DND-41 (cell line): Measurements from ENCODE around the gene IQCE.

ENCODE experiments used
- ATAC-seq: fragments of 200-7000 bp; cut with Tn5 transposase; 3 replicates; pipeline ENCODE4 v1.9.1; 2021; ENCODE audit warnings: low read depth; ENCODE audit not compliant: insufficient read depth
- DNase-seq: peaks from one replicate; pipeline ENCODE4 v3.0.0-alpha.2; 2020
- H2AFZ ChIP-seq: 2 replicates; pipeline ENCODE4 v1.6.0; 2012; ENCODE audit warnings: low read depth, low read length
- H3K27ac ChIP-seq: 2 replicates; pipeline ENCODE4 v1.5.1; 2012; ENCODE audit warnings: low read length, inconsistent platforms
- H3K27me3 ChIP-seq: fragments of 200-600 bp; sonication (generic); 2 replicates; pipeline ENCODE4 v1.6.0; 2012; ENCODE audit warnings: low read length, mild to moderate bottlenecking, inconsistent platforms; ENCODE audit not compliant: insufficient read depth, poor library complexity
- H3K36me3 ChIP-seq: 2 replicates; pipeline ENCODE4 v1.5.1; 2012; ENCODE audit warnings: low read length, inconsistent platforms; ENCODE audit not compliant: insufficient read depth
- H3K4me1 ChIP-seq: 2 replicates; pipeline ENCODE4 v1.5.1; 2012; ENCODE audit warnings: mild to moderate bottlenecking, low read length; ENCODE audit not compliant: insufficient read depth
- H3K4me2 ChIP-seq: 2 replicates; pipeline ENCODE4 v1.6.0; 2012; ENCODE audit warnings: mild to moderate bottlenecking, moderate library complexity, low read length, inconsistent platforms; ENCODE audit not compliant: insufficient read depth
- H3K4me3 ChIP-seq, 2 experiments: fragments of 200-600 bp in 1 of 2; shearing (Covaris generic) in 1 of 2; 2 replicates each; pipeline ENCODE4 v1.5.1; 2012 to 2016; ENCODE audit warnings: inconsistent platforms in 2 of 2, low read length in 2 of 2, mild to moderate bottlenecking in 2 of 2, low read depth in 1 of 2, moderate library complexity in 1 of 2
- H3K79me2 ChIP-seq: 2 replicates; pipeline ENCODE4 v1.6.0; 2012; ENCODE audit warnings: low read length, inconsistent platforms; ENCODE audit not compliant: insufficient read depth
- H3K9ac ChIP-seq: 2 replicates; pipeline ENCODE4 v1.6.0; 2012; ENCODE audit warnings: low read depth, mild to moderate bottlenecking, inconsistent platforms, low read length, moderate library complexity
- H3K9me3 ChIP-seq: 2 replicates; pipeline ENCODE4 v1.5.1; 2012; ENCODE audit warnings: low read length, moderate library complexity, mild to moderate bottlenecking, inconsistent platforms; ENCODE audit not compliant: insufficient read depth, severe bottlenecking
- H4K20me1 ChIP-seq: 2 replicates; pipeline ENCODE4 v1.6.0; 2012; ENCODE audit warnings: low read length; ENCODE audit not compliant: insufficient read depth
- EZH2 ChIP-seq: IDR thresholded peaks from 3 replicates; pipeline ENCODE4 v1.6.1; 2012; ENCODE audit warnings: borderline replicate concordance, low read depth, mild to moderate bottlenecking, moderate library complexity, low read length, inconsistent platforms; ENCODE audit not compliant: severe bottlenecking
- TF ChIP-seq, protein P1 (sequence below): IDR thresholded peaks from 2 replicates; pipeline ENCODE4 v1.5.1; 2012; ENCODE audit warnings: borderline replicate concordance, low read length, moderate library complexity, mild to moderate bottlenecking; ENCODE audit not compliant: poor library complexity, severe bottlenecking; ENCODE audit errors: extremely low read depth

The IQCE gene

DNA sequence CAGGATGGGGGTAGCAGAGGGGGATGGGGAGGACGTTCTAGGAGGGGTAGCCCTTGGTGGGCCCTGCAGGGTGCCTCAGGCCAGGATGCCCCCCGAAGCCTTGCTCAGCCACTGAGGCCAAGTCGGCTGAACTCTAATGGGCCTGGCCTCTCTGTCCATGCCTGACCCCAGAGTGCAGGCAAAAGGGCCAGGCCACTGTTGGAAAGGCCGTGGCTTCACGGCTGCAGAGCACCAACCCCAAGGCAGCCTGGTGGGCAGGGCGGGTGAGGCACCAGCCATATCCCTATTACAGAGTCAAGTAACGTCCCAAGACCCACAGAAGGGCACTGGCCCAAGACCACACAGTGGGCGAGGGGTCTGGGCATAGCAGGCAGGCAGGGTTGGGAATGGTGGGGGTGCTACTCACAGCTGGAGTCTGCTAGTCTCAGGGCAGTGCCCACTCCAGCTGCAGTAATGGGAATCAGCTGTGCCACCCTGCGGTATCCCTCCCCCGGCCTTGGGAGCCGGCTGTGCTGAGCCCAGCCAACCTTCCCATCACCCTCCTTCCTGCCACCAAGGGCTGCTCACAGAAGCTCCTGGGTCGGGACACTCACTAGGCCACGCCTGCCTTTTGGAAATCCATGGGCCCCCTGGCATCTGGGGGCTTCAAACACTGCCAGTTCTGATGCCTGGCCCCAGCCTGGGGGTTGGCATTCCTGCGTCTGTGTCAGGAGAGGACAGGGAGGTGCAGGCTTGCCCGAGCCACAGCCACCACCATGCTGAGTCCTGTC lies 43.2 kb upstream of the IQCE start:
- Histone ChIP-seq H4K20me1 (peaks cover 11% of the 10 kb centered on the region), H3K4me2 (no peak overlapping the region), H3K27me3 (peaks cover 7% of the 10 kb centered on the region), H3K27ac (no peak overlapping the region), H3K36me3 (no peaks in the 10 kb centered on the region), H3K4me1 (peaks cover 15% of the 10 kb centered on the region), H2AFZ (no peak overlapping the region), H3K4me3 (no peak overlapping the region), H3K9me3 (no peaks in the 10 kb centered on the region), H3K79me2 (no peaks in the 10 kb centered on the region), H3K9ac (no peak overlapping the region)
- ATAC-seq: no peak
- no peak for TF ChIP-seq EZH2
- TF ChIP-seq, protein P1, sequence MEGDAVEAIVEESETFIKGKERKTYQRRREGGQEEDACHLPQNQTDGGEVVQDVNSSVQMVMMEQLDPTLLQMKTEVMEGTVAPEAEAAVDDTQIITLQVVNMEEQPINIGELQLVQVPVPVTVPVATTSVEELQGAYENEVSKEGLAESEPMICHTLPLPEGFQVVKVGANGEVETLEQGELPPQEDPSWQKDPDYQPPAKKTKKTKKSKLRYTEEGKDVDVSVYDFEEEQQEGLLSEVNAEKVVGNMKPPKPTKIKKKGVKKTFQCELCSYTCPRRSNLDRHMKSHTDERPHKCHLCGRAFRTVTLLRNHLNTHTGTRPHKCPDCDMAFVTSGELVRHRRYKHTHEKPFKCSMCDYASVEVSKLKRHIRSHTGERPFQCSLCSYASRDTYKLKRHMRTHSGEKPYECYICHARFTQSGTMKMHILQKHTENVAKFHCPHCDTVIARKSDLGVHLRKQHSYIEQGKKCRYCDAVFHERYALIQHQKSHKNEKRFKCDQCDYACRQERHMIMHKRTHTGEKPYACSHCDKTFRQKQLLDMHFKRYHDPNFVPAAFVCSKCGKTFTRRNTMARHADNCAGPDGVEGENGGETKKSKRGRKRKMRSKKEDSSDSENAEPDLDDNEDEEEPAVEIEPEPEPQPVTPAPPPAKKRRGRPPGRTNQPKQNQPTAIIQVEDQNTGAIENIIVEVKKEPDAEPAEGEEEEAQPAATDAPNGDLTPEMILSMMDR: no peak
- DNase-seq: no peak

DNA sequence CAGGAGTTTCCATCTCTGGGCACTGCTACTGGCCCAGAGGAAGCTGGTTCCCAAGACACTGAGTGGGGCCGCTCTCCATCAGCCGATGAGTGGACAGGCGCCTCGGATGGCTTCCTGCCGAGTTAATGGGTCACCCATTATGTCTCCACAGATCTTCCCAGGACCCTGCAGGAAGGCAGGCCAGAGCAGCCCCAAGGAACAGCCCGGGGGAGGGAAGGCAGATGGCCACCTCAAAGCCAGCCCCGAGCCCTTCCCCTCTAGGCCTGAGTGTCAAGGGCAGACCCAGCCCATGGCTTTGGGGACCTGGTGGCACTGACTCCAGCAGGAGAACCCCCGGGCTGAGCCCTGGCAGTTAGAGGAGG lies 42.6 kb upstream of the IQCE start:
- Histone ChIP-seq H3K27me3 (peaks cover 8% of the 10 kb centered on the region), H2AFZ (no peak overlapping the region), H3K27ac (no peak overlapping the region), H3K79me2 (no peaks in the 10 kb centered on the region), H3K9me3 (no peaks in the 10 kb centered on the region), H3K4me2 (no peak overlapping the region), H3K9ac (no peak overlapping the region), H3K4me3 (no peak overlapping the region), H3K4me1 (peaks cover 17% of the 10 kb centered on the region), H3K36me3 (no peaks in the 10 kb centered on the region), H4K20me1 (peaks cover 13% of the 10 kb centered on the region)
- TF ChIP-seq EZH2: no peak
- TF ChIP-seq, protein P1: no peak
- DNase-seq (no peak), ATAC-seq (no peak)

DNA sequence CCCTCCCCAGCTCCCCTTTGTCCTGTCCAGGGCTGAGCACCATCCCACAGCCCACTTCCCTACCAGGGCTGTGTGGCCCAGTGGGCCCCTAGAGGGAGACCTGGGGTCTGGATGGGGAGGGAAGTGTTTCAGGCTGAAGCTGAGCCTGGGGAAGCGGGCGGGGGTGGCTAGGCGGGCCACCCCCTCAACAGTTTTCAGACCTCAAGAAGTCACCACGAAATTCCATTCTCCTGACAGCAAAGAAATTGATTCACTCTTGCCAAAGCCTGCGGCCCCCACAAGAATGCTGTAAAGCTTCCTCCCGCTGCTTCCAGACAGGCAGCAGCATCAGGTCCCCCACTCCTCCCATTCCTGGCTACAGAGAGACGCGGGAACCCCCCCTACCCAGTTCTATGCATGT lies 41.8 kb upstream of the IQCE start:
- no peak overlapping the region for H3K4me3 ChIP-seq
- no peak for TF ChIP-seq EZH2
- TF ChIP-seq, protein P1: no peak
- H3K36me3 ChIP-seq: no peaks in the 10 kb centered on the region
- ATAC-seq (no peak), DNase-seq (no peak)
- H4K20me1 ChIP-seq: peaks cover 19% of the 10 kb centered on the region
- H3K4me2 ChIP-seq: no peak overlapping the region
- peaks cover 26% of the 10 kb centered on the region for H3K4me1 ChIP-seq
- no peaks in the 10 kb centered on the region for H3K9me3 ChIP-seq
- H2AFZ ChIP-seq: no peak overlapping the region
- H3K27me3 ChIP-seq: peaks cover 8% of the 10 kb centered on the region
- no peak overlapping the region for H3K27ac ChIP-seq
- no peak overlapping the region for H3K9ac ChIP-seq
- H3K79me2 ChIP-seq: no peaks in the 10 kb centered on the region
